Raji (cell line): ENCODE data around the gene CD44.

Experiments used
- POLR2A ChIP-seq: IDR thresholded peaks from 2 replicates; pipeline ENCODE4 v1.6.1; 2011; ENCODE audit warnings: low read depth, low read length, control low read depth; ENCODE audit not compliant: insufficient read depth

Gene CD44

GRCh38 chr11:35225946-35226520, 87.1 kb downstream of the CD44 start:
- TF ChIP-seq POLR2A, result no peak

- no peak for TF ChIP-seq POLR2A
These were observed 88.8 kb downstream of the CD44 start for GRCh38 chr11:35227576-35228327.

GRCh38 chr11:35228328-35228725, 89.4 kb downstream of the CD44 start:
- TF ChIP-seq POLR2A, result no peak

- no peak for TF ChIP-seq POLR2A
These were observed 91.4 kb downstream of the CD44 start for GRCh38 chr11:35230388-35230787.

GRCh38 chr11:35231076-35231860, 92.3 kb downstream of the CD44 start:
- TF ChIP-seq POLR2A, result no peak

GRCh38 chr11:35232891-35233330, 93.9 kb downstream of the CD44 start:
- TF ChIP-seq POLR2A, result no peak

GRCh38 chr11:35233518-35233917, 94.5 kb downstream of the CD44 start:
- TF ChIP-seq POLR2A, result no peak

GRCh38 chr11:35234460-35235156, 95.6 kb downstream of the CD44 start:
- TF ChIP-seq POLR2A, result no peak

GRCh38 chr11:35235157-35235468, 96.1 kb downstream of the CD44 start:
- TF ChIP-seq POLR2A, result no peak

- no peak for TF ChIP-seq POLR2A
These were observed 96.5 kb downstream of the CD44 start for GRCh38 chr11:35235498-35235897.

GRCh38 chr11:35235936-35236666, 97.1 kb downstream of the CD44 start:
- no peak for TF ChIP-seq POLR2A

GRCh38 chr11:35236667-35237003, 97.7 kb downstream of the CD44 start:
- no peak for TF ChIP-seq POLR2A

- no peak for TF ChIP-seq POLR2A
These were observed 98.4 kb downstream of the CD44 start for GRCh38 chr11:35237351-35237750.

GRCh38 chr11:35237860-35238715, 99.1 kb downstream of the CD44 start:
- no peak for TF ChIP-seq POLR2A
